Liver (tissue), 3 donors: ENCODE data around the gene CACNA2D1.

Experiments
- CTCF ChIP-seq: fragments of 150-350 bp; IDR thresholded peaks from 2 replicates; pipeline ENCODE4 v1.5.1; 2017; ENCODE audit warnings: improper control_type of control experiment, low read depth, low read length; ENCODE audit not compliant: missing input control
- FOXA1 ChIP-seq: IDR thresholded peaks from 2 replicates; pipeline ENCODE4 v1.6.1; 2016; ENCODE audit warnings: antibody characterized with exemption
- GABPA ChIP-seq, 2 donors: IDR thresholded peaks in 1 of 2; conservative IDR thresholded peaks in 1 of 2; 2 replicates each; pipeline ENCODE4 v1.6.1; 2016; ENCODE audit warnings: antibody characterized with exemption in 2 of 2, mild to moderate bottlenecking in 1 of 2, moderate library complexity in 1 of 2
- RAD21 ChIP-seq, 2 donors: IDR thresholded peaks; 2 replicates each; pipeline ENCODE4 v1.6.1; 2016; ENCODE audit warnings: antibody characterized with exemption in 2 of 2, mild to moderate bottlenecking in 2 of 2
- TAF1 ChIP-seq: conservative IDR thresholded peaks from 2 replicates; pipeline ENCODE4 v1.6.1; 2016; ENCODE audit warnings: antibody characterized with exemption, mild to moderate bottlenecking
- YY1 ChIP-seq: IDR thresholded peaks from 2 replicates; pipeline ENCODE4 v1.6.1; 2016; ENCODE audit warnings: antibody characterized with exemption, mild to moderate bottlenecking
- donor health status: healthy.
- donor health status: healthy.

GRCh38 chr7:82423446-82423845 is 20.1 kb downstream of the CACNA2D1 start:
- no peak for TF ChIP-seq RAD21 (IDR thresholded peaks at IDR 0.05)
- no peak for TF ChIP-seq CTCF
- no peak for TF ChIP-seq FOXA1
- TF ChIP-seq YY1 = no peak
- TF ChIP-seq GABPA (IDR thresholded peaks at IDR 0.05 in 1 of 2, conservative IDR thresholded peaks at IDR 0.05 in 1 of 2) = no peak
- no peak for TF ChIP-seq TAF1
